ENCODE measurements around the gene MACF1.

DNA sequence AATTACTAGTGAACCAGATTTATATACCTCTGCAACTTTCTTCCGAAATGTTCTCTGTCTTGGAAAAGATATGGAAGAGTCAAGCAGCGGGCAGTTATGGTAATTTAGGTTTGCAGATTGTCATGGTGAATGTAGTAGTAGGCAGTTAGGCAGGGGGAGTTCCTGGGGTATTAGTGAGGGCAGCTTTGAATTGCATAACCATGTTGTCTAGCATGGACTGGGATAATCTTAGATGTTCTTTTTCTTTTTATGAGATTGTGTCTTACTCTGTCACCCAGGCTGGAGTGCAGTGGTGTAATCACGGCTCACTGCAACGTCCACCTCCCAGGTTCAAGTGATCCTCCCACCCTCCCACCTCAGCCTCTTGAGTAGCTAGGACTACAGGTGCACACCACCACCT, 25.0 kb downstream of the MACF1 start:
- TF ChIP-seq EP300 (IDR thresholded peaks at IDR 0.05; ENCODE audit: borderline replicate concordance in 1 of 2, low read depth in 1 of 2, low read length in 1 of 2) (no peak), POLR2AphosphoS5 (IDR thresholded peaks at IDR 0.05; ENCODE audit: low read depth, low read length) (no peak), GABPA (IDR thresholded peaks at IDR 0.05; ENCODE audit: low read depth) (no peak), EZH2phosphoT487 (IDR thresholded peaks at IDR 0.05; ENCODE audit: borderline replicate concordance, low read depth) (no peak), RCOR1 (IDR thresholded peaks at IDR 0.05; ENCODE audit: low read length) (no peak), REST (IDR thresholded peaks at IDR 0.05; ENCODE audit: low read depth, low read length) (no peak), TEAD4 (IDR thresholded peaks at IDR 0.05; ENCODE audit: borderline replicate concordance, insufficient read depth) (no peak), RFX5 (IDR thresholded peaks at IDR 0.05; ENCODE audit: low read length) (no peak)
- TF ChIP-seq, protein P1, sequence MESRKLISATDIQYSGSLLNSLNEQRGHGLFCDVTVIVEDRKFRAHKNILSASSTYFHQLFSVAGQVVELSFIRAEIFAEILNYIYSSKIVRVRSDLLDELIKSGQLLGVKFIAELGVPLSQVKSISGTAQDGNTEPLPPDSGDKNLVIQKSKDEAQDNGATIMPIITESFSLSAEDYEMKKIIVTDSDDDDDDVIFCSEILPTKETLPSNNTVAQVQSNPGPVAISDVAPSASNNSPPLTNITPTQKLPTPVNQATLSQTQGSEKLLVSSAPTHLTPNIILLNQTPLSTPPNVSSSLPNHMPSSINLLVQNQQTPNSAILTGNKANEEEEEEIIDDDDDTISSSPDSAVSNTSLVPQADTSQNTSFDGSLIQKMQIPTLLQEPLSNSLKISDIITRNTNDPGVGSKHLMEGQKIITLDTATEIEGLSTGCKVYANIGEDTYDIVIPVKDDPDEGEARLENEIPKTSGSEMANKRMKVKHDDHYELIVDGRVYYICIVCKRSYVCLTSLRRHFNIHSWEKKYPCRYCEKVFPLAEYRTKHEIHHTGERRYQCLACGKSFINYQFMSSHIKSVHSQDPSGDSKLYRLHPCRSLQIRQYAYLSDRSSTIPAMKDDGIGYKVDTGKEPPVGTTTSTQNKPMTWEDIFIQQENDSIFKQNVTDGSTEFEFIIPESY (IDR thresholded peaks at IDR 0.05; ENCODE audit: borderline replicate concordance, low read depth) = no peak
- TF ChIP-seq, protein P2, sequence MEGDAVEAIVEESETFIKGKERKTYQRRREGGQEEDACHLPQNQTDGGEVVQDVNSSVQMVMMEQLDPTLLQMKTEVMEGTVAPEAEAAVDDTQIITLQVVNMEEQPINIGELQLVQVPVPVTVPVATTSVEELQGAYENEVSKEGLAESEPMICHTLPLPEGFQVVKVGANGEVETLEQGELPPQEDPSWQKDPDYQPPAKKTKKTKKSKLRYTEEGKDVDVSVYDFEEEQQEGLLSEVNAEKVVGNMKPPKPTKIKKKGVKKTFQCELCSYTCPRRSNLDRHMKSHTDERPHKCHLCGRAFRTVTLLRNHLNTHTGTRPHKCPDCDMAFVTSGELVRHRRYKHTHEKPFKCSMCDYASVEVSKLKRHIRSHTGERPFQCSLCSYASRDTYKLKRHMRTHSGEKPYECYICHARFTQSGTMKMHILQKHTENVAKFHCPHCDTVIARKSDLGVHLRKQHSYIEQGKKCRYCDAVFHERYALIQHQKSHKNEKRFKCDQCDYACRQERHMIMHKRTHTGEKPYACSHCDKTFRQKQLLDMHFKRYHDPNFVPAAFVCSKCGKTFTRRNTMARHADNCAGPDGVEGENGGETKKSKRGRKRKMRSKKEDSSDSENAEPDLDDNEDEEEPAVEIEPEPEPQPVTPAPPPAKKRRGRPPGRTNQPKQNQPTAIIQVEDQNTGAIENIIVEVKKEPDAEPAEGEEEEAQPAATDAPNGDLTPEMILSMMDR (IDR thresholded peaks at IDR 0.05) = no peak
- TF ChIP-seq, protein P3, sequence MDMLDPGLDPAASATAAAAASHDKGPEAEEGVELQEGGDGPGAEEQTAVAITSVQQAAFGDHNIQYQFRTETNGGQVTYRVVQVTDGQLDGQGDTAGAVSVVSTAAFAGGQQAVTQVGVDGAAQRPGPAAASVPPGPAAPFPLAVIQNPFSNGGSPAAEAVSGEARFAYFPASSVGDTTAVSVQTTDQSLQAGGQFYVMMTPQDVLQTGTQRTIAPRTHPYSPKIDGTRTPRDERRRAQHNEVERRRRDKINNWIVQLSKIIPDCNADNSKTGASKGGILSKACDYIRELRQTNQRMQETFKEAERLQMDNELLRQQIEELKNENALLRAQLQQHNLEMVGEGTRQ (IDR thresholded peaks at IDR 0.05; ENCODE audit: borderline replicate concordance, low read depth, low read length) = no peak

Data from SK-N-SH (cell line).